ENCODE measurements around the gene SLC37A1.

- TF ChIP-seq CTCF (conservative IDR thresholded peaks at IDR 0.05) (no peak), EZH2 (IDR thresholded peaks at IDR 0.05; ENCODE audit: low read depth) (no peak)
These were observed 106.2 kb downstream of the SLC37A1 start for GRCh38 chr21:42619841-42620240.
